ENCODE data around the gene SRGAP1. TPM values are rescaled to one million over a fixed set of nuclear protein-coding genes. Genes with fewer than 3 reads are reported as not detected.
A peak's percentile ranks its signal among the peaks of the same experiment; 100 is the strongest.

SRGAP1 gene
- total RNA-seq, 1 donor from 2014 or later: 14.8 TPM

DNA sequence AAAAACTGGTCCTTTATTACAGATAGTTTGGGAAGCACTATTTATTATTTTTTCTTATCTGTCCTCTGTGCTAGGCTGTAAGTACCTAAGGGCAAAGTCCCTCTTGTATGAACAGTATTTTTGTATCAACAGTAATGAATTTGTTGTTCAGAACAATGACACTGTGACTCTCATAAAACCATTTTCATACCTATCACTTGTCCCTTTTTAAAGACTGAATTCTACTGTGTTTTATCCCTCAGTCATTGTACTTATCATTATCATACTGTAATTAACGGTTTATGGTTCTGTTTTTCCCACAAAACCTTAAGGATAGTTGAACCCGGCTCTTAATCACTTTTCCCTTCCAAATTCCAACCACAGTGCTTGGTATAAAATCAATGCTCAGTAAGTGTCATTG lies 69.4 kb downstream of the SRGAP1 start:
- Mint-ChIP-seq H3K4me3 (peak overlapping the region; percentile 20), H3K4me1 (peaks cover 71% of the 10 kb centered on the region), H3K9me3 (peaks cover 2% of the 10 kb centered on the region), H3K27me3 (ENCODE audit: low read depth) (no peaks in the 10 kb centered on the region), H3K27ac (ENCODE audit: unreplicated experiment) (no peak overlapping the region), H3K36me3 (ENCODE audit: low read depth) (peaks cover 3% of the 10 kb centered on the region)
- TF ChIP-seq, protein P1, sequence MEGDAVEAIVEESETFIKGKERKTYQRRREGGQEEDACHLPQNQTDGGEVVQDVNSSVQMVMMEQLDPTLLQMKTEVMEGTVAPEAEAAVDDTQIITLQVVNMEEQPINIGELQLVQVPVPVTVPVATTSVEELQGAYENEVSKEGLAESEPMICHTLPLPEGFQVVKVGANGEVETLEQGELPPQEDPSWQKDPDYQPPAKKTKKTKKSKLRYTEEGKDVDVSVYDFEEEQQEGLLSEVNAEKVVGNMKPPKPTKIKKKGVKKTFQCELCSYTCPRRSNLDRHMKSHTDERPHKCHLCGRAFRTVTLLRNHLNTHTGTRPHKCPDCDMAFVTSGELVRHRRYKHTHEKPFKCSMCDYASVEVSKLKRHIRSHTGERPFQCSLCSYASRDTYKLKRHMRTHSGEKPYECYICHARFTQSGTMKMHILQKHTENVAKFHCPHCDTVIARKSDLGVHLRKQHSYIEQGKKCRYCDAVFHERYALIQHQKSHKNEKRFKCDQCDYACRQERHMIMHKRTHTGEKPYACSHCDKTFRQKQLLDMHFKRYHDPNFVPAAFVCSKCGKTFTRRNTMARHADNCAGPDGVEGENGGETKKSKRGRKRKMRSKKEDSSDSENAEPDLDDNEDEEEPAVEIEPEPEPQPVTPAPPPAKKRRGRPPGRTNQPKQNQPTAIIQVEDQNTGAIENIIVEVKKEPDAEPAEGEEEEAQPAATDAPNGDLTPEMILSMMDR (conservative IDR thresholded peaks at IDR 0.05): no peak
- DNase-seq (ENCODE audit: low read depth, low spot score): no peak

DNA sequence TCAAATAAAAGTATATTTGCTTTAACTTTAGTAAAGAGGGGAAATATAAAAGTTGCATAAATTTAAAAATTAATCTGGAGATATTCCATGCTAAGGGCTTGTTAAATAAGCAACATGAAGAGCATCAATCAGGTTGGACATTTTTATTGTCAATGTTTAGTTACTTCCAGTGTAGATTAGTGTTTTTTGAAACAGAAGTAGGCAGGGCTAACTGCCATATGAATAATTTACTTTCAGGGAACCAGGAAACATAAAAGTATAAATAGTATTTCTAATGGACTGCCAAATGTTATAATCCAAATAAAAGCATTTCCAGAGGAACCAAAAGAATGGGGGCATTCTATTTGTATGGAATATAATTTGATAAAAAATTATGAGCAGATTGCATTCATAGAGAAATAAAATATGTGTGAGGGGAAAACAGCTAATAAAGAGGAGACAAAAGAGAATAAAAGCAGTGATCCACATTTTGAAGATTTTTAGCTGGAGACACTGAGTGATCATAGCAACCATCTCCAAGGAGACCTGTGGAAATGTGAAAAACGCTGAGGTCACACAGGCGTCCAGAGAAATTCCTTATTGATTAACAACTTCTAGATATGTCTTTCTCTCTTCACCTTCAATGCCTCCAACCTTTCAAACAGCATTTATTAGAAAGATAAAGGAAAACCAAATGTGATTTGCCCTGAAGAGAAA lies 70.8 kb downstream of the SRGAP1 start:
- Mint-ChIP-seq H3K4me1 (peaks cover 59% of the 10 kb centered on the region), H3K27ac (ENCODE audit: unreplicated experiment) (peak overlapping the region; percentile 95), H3K9me3 (peaks cover 4% of the 10 kb centered on the region), H3K4me3 (peak overlapping the region; percentile 65), H3K27me3 (ENCODE audit: low read depth) (no peaks in the 10 kb centered on the region), H3K36me3 (ENCODE audit: low read depth) (peaks cover 2% of the 10 kb centered on the region)
- DNase-seq (ENCODE audit: low read depth, low spot score): no peak
- TF ChIP-seq, protein P1 (conservative IDR thresholded peaks at IDR 0.05): no peak

DNA sequence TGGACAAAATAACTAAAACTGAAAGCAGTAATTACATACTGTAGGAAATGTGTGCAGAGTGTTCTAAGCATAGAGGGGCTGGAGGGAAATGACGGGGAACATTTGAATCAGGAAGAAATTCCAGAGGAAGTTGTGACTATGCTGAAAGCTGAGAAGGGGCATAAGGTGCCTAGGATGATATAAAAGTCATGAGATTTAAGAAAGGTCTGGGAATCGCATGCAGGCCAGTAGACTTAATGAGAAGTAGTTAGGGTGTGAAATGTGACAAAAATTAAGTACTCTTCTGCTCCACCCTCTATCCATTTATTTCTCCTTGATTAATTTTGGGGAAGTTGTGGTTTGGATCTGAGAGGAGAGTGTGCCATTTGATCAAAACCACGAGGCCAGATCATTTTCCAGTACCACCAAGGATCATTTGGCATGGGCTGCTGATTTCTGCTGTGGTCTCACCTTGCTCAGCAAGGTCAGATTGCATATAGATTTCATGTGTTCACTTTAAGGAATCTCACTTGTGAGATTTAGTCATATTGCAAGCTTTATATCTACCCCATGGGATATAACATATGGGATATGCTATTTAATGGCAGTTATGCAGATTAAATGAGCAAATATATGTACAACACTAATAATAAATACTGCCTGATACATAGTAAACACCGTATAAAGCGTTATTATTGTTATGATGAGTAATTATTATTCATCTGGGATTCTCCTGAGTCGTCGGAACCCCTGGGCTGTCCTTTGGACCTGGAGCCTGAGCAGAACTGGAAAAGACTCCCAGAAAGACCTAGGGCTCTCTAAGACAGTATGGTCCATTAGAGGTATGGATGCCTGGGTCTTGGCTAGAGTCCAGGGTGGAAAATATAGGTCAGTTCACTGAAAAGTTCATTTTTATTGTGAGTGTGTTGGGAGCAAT lies 72.3 kb downstream of the SRGAP1 start:
- peaks cover 5% of the 10 kb centered on the region for H3K36me3 Mint-ChIP-seq (ENCODE audit: low read depth)
- H3K27ac Mint-ChIP-seq (ENCODE audit: unreplicated experiment): no peak overlapping the region
- peaks cover 49% of the 10 kb centered on the region for H3K4me1 Mint-ChIP-seq
- TF ChIP-seq, protein P1 (conservative IDR thresholded peaks at IDR 0.05): no peak
- no peak for DNase-seq (ENCODE audit: low read depth, low spot score)
- peaks cover 5% of the 10 kb centered on the region for H3K9me3 Mint-ChIP-seq
- no peaks in the 10 kb centered on the region for H3K27me3 Mint-ChIP-seq (ENCODE audit: low read depth)
- no peak overlapping the region for H3K4me3 Mint-ChIP-seq

DNA sequence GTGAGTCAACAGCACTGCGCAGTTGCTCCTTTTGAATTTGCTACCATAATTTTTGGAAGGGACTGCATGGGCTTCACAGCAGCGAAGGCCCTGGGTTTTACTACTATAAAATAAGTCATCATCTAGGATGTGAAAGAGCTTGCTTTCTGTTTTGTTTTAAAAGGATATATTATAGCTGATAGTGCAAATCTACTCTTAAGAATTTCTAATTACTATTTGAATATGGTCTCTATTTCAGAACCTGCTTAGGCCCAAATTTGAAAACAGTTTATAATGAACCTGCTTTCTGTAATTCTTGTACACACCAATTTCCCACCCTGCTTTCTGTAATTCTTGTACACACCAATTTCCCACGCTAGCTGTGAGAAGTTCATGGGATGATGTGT lies 73.0 kb downstream of the SRGAP1 start:
- TF ChIP-seq, protein P1 (conservative IDR thresholded peaks at IDR 0.05): no peak
- H3K27ac Mint-ChIP-seq (ENCODE audit: unreplicated experiment): no peak overlapping the region
- no peak for DNase-seq (ENCODE audit: low read depth, low spot score)
- H3K27me3 Mint-ChIP-seq (ENCODE audit: low read depth): no peaks in the 10 kb centered on the region
- peaks cover 5% of the 10 kb centered on the region for H3K9me3 Mint-ChIP-seq
- peaks cover 5% of the 10 kb centered on the region for H3K36me3 Mint-ChIP-seq (ENCODE audit: low read depth)
- peaks cover 49% of the 10 kb centered on the region for H3K4me1 Mint-ChIP-seq
- no peak overlapping the region for H3K4me3 Mint-ChIP-seq

DNA sequence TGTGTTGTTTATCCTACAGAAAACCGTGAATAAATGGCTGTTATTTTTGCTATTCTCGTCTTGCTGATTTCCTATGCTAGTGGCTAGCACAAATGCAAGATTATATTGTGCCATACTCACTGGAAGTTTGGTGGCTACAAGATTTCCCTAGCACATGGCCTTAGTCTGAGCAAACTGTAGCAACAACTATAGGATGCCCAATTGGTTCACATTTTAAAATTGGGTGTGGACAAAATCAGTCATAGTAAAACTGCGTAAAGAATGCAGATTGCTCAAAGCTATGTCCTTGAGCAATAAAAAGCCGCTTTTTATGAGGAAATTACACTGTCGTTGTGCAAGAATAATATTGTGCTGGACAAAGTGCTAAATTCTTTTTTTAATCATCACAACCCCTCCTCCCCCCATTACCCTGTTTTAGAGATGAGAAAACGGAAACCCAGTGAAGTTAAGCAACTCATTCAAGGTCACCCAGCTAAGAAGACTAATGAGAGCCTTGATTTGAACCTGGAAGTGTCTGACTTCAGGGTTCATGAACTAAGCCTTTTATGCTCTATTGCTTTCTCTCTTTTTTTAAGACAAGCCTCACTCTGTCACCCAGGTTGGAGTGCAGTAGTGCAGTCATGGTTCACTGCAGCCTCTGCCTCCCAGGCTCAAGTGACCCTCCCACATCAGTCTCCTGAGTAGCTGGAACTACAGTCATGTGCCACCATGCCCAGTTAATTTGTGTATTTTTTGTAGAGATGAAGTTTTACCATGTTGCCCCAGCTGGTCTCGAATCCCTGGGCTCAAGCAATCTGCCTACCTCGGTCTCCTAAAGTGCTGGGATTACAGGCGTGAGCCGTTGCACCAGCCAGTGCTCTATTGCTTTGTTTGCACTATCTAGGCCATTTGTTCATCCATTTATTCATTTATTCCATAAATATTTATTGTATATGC lies 73.6 kb downstream of the SRGAP1 start:
- TF ChIP-seq, protein P1 (conservative IDR thresholded peaks at IDR 0.05): no peak
- peaks cover 49% of the 10 kb centered on the region for H3K4me1 Mint-ChIP-seq
- H3K27ac Mint-ChIP-seq (ENCODE audit: unreplicated experiment): no peak overlapping the region
- peaks cover 5% of the 10 kb centered on the region for H3K9me3 Mint-ChIP-seq
- no peaks in the 10 kb centered on the region for H3K27me3 Mint-ChIP-seq (ENCODE audit: low read depth)
- no peak for DNase-seq (ENCODE audit: low read depth, low spot score)
- no peak overlapping the region for H3K4me3 Mint-ChIP-seq
- H3K36me3 Mint-ChIP-seq (ENCODE audit: low read depth): peaks cover 5% of the 10 kb centered on the region
